Fibroblast of villous mesenchyme (primary cell): ENCODE measurements around the gene RSPH4A. TPM values are rescaled to one million over a fixed set of nuclear protein-coding genes. Genes with fewer than 3 reads are reported as not detected.
"Not testable (repeated sequence)": the region's sequence is repeated elsewhere in the genome, so short reads cannot be mapped to it uniquely, and the experiment has no call there.

Experiments
- DNase-seq: peaks from one replicate; pipeline ENCODE4 v3.0.0-alpha.2; 2010; ENCODE audit warnings: low read depth
- H3K4me3 ChIP-seq: 2 replicates; pipeline ENCODE4 v1.5.1; 2011; ENCODE audit warnings: low read depth, mild to moderate bottlenecking, low read length
- CTCF ChIP-seq: IDR thresholded peaks from 2 replicates; pipeline ENCODE4 v1.5.1; 2012; ENCODE audit warnings: low read depth, mild to moderate bottlenecking, low read length; ENCODE audit not compliant: insufficient read depth
- total RNA-seq: library from RNA; depleted of rRNA; stranded (reverse); fragments of >200 nt; gene quantifications from 2 replicates; pipeline ENCODE4 v1.2.3, GENCODE V29; 2012

RSPH4A gene
- total RNA-seq, 1 donor, result under 0.01 TPM

- DNase-seq, result no peak
These were observed 45.3 kb downstream of the RSPH4A start for GRCh38 chr6:116661594-116661993.

DNA sequence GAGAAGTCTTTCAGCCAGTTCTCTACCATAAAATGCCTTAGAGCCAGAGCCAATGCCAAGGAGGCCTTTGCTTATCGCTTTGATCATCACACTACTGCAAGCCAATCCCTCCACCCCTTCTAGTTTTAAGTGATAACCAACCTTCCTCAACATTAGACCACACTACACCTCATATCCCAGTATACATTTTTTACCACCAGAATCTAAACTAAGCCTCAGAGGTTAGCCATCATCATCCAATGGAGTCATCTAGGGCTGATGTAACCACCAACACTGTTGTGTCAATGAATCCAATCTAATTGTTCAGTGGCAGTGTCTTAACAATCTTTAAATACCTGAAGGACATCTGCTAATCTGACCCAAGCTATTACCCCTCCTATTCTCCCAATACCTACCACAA is 45.9 kb downstream of the RSPH4A start:
- no peak overlapping the region for H3K4me3 ChIP-seq
- DNase-seq, result no peak
- no peak for TF ChIP-seq CTCF

More at GRCh38 chr6:116661594-116661993, 45.3 kb downstream of the RSPH4A start:
- no peak overlapping the region for H3K4me3 ChIP-seq
- TF ChIP-seq CTCF, result no peak

GRCh38 chr6:116663308-116663707 is 47.0 kb downstream of the RSPH4A start:
- DNase-seq, result no peak
- no peak for TF ChIP-seq CTCF
- H3K4me3 ChIP-seq, result no peak overlapping the region

DNA sequence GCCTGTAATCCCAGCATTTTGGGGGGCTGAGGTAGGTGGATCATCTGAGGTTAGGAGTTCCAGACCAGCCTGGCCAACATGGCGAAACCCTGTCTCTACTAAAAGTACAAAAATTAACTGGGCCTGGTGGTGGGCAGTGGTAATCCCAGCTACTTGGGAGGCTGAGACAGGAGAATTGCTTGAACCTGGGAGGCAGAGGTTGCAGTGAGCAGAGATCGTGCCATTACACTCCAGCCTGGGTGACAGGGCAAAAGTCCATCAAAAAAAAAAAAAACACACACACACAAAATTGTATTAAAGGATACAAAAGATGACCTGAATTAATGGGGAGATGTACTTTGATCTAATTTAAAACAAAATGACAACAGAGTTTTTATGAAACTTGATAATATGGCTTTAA is 47.9 kb downstream of the RSPH4A start:
- not testable (repeated sequence) for H3K4me3 ChIP-seq, DNase-seq

- peak overlapping the region; percentile 3 for H3K4me3 ChIP-seq
- no peak for TF ChIP-seq CTCF
- DNase-seq, result no peak
These were observed 49.2 kb downstream of the RSPH4A start for GRCh38 chr6:116665464-116665863.

GRCh38 chr6:116666869-116667268 is 50.6 kb downstream of the RSPH4A start:
- DNase-seq, result no peak
- TF ChIP-seq CTCF, result no peak
- H3K4me3 ChIP-seq, result peak overlapping the region; percentile 9

DNA sequence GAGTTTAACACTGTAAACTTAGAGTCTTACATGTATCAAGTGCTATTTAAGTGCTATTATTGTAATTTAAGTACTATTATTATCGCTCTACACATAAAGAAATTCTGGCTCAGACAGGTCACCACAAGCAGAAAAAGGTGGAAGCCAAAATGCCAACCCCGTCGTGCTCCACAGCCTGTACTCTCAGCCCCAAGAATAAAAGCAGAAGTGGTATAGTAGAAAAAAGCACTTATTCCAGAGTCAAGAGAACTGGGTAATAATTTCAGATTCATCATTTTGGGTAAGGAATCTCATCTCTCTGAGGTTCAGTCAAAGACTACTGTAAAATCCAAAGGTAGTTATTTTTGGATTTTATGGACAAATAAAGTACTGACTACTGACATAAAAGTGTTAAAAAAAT is 51.3 kb downstream of the RSPH4A start:
- DNase-seq, result no peak
- TF ChIP-seq CTCF, result no peak
- H3K4me3 ChIP-seq, result peak overlapping the region; percentile 74
